SH-SY5Y (cell line): Measurements from ENCODE around the gene ARID3B.

Source experiments
- GATA2 ChIP-seq: IDR thresholded peaks from 2 replicates; pipeline ENCODE4 v1.6.1; 2011; ENCODE audit warnings: mild to moderate bottlenecking, low read depth, low read length
- GATA3 ChIP-seq: IDR thresholded peaks from 2 replicates; pipeline ENCODE4 v1.6.1; 2011; ENCODE audit warnings: low read depth, mild to moderate bottlenecking, low read length, moderate library complexity

- TF ChIP-seq GATA3 (no peak), GATA2 (no peak)
These were observed 105.5 kb downstream of the ARID3B start for GRCh38 chr15:74646480-74646879.
